SK-N-SH treated with all-trans-retinoic acid at 6 μM for 48 hours (cell line): Measurements from ENCODE around the gene RIIAD1.

ENCODE experiments used
- ATAC-seq: fragments of 200-7000 bp; cut with Tn5 transposase; 3 replicates; pipeline ENCODE4 v1.9.1; 2020; ENCODE audit warnings: mild to moderate bottlenecking, moderate library complexity
- ARNTL ChIP-seq: fragments of 450-650 bp; formaldehyde crosslinking; IDR thresholded peaks from 2 replicates; pipeline ENCODE4 v1.5.0; 2020; ENCODE audit warnings: low read depth, mild to moderate bottlenecking, moderate library complexity, borderline replicate concordance
- BACH2 ChIP-seq: fragments of 250-450 bp; sonication (Bioruptor Pico); IDR thresholded peaks from 2 replicates; pipeline ENCODE4 v1.9.0; 2021; ENCODE audit warnings: mild to moderate bottlenecking, borderline replicate concordance
- CSDC2 ChIP-seq: fragments of 250-450 bp; sonication (Bioruptor Pico); IDR thresholded peaks from 2 replicates; pipeline ENCODE4 v1.5.0; 2020; ENCODE audit warnings: mild to moderate bottlenecking, moderate library complexity
- GLIS3 ChIP-seq: fragments of 250-450 bp; sonication (Bioruptor Pico); IDR thresholded peaks from 2 replicates; pipeline ENCODE4 v1.5.0; 2020; ENCODE audit warnings: mild to moderate bottlenecking, moderate library complexity
- PPARA ChIP-seq: fragments of 250-450 bp; sonication (Bioruptor Pico); IDR thresholded peaks from 2 replicates; pipeline ENCODE4 v1.5.0; 2020; ENCODE audit warnings: mild to moderate bottlenecking, borderline replicate concordance
- SNAI2 ChIP-seq: fragments of 250-450 bp; sonication (Bioruptor Pico); IDR thresholded peaks from 2 replicates; pipeline ENCODE4 v1.5.0; 2020; ENCODE audit warnings: mild to moderate bottlenecking, moderate library complexity
- TCF4 ChIP-seq: fragments of 250-450 bp; sonication (Bioruptor Pico); IDR thresholded peaks from 2 replicates; pipeline ENCODE4 v1.8.0; 2021; ENCODE audit warnings: mild to moderate bottlenecking, moderate library complexity, borderline replicate concordance
- ZC3H10 ChIP-seq: fragments of 250-450 bp; sonication (Bioruptor Pico); IDR thresholded peaks from 2 replicates; pipeline ENCODE4 v1.5.1; 2021; ENCODE audit warnings: mild to moderate bottlenecking, moderate library complexity
- ZFP3 ChIP-seq: fragments of 250-450 bp; sonication (Bioruptor Pico); IDR thresholded peaks from 2 replicates; pipeline ENCODE4 v1.5.0; 2020; ENCODE audit warnings: mild to moderate bottlenecking, moderate library complexity
- ZFP30 ChIP-seq: fragments of 450-650 bp; formaldehyde crosslinking; IDR thresholded peaks from 2 replicates; pipeline ENCODE4 v1.5.0; 2022; ENCODE audit warnings: mild to moderate bottlenecking, moderate library complexity
- ZNF565 ChIP-seq: fragments of 450-650 bp; formaldehyde crosslinking; conservative IDR thresholded peaks from 2 replicates; pipeline ENCODE4 v1.5.0; 2020; ENCODE audit warnings: low read depth, mild to moderate bottlenecking, moderate library complexity
- ZNF70 ChIP-seq: fragments of 450-650 bp; formaldehyde crosslinking; IDR thresholded peaks from 2 replicates; pipeline ENCODE4 v1.5.0; 2020; ENCODE audit warnings: mild to moderate bottlenecking, moderate library complexity
- ZNF8 ChIP-seq: fragments of 450-650 bp; formaldehyde crosslinking; IDR thresholded peaks from 2 replicates; pipeline ENCODE4 v1.5.0; 2020; ENCODE audit warnings: mild to moderate bottlenecking, moderate library complexity
- TF ChIP-seq, protein P1 (sequence below): fragments of 250-450 bp; sonication (Bioruptor Pico); IDR thresholded peaks from 2 replicates; pipeline ENCODE4 v1.8.0; 2020; ENCODE audit warnings: mild to moderate bottlenecking, moderate library complexity, borderline replicate concordance
- TF ChIP-seq, protein P2 (sequence below): fragments of 250-450 bp; sonication (Bioruptor Pico); IDR thresholded peaks from 2 replicates; pipeline ENCODE4 v1.5.1; 2021; ENCODE audit warnings: mild to moderate bottlenecking, moderate library complexity
- TF ChIP-seq, protein P3 (sequence below): fragments of 250-450 bp; sonication (Bioruptor Pico); IDR thresholded peaks from 2 replicates; pipeline ENCODE4 v1.8.0; 2021; ENCODE audit warnings: low read depth, mild to moderate bottlenecking, moderate library complexity, borderline replicate concordance
- TF ChIP-seq, protein P4 (sequence below): fragments of 250-450 bp; sonication (Bioruptor Pico); IDR thresholded peaks from 2 replicates; pipeline ENCODE4 v1.5.0; 2020; ENCODE audit warnings: mild to moderate bottlenecking, moderate library complexity

The RIIAD1 gene

DNA sequence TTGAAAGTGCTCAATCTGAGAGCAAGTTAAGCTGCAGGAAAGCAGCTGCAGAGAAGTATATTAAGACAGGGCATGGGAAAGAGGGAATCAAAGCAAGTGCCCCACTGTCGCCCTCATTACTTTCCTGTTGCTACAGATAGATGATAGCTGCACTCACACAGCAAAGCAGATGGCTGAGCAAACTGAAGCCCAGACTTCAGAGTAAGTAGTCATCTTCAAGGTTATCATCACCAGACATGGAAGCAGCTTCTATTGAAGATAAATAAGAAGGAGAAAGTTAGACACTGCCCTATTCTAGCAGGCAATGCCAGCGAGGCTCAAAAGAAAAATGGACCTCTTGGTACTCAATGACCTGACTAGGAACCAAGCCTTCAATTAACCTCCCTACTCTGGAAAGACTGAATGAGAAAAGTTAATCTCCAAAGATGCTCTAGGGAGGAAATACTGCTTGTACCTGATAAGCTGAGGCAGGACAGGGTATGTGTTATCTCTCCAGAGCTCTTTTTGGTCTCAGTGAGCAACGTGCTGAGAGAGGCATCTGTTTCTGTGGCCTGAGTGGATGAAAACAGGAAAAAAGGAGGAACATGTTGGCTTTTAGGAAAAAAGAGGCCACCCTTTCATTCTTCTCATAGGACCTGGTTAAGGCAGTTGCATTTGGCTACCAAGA is 53.1 kb downstream of the RIIAD1 start:
- no peak for ATAC-seq
- no peak for TF ChIP-seq ZFP3 (CRISPR knock-in tag)

DNA sequence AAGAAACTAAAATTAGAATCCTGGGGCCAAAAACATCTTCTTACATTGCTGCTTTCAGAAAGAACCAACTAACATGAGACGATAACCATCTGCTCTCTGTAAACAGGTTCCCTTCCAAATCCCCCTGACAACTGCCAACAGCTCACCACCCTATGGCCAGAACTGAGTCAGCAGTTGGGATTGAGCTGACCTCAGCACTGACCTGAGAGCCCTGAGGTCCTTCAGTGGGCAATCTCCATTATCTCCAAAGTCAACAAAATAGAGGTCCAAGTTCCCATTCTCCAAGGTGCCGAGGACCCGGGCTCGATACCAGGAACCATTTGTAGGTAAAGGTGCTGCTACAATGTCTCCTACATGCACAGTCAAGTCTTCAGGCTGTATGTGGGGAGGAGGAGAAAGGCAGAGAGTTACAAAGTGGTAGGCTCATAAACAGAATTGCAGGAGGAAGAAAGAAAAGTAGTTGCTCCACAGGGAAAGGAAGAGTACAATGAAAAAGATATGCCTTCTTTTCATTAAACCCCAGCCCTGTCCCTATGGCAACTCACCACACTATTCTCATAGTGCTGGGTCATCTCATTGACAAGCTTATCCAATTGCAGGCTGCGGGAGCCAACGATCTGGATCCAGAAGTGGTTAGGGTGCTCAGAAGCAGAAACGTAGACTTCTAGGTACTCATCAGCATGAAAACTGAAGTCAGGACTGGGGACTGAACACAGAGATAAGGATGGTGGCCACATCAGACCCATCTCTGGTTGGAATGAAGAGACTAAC is 54.8 kb downstream of the RIIAD1 start:
- TF ChIP-seq ZNF565 (CRISPR knock-in tag): no peak
- TF ChIP-seq, protein P1, sequence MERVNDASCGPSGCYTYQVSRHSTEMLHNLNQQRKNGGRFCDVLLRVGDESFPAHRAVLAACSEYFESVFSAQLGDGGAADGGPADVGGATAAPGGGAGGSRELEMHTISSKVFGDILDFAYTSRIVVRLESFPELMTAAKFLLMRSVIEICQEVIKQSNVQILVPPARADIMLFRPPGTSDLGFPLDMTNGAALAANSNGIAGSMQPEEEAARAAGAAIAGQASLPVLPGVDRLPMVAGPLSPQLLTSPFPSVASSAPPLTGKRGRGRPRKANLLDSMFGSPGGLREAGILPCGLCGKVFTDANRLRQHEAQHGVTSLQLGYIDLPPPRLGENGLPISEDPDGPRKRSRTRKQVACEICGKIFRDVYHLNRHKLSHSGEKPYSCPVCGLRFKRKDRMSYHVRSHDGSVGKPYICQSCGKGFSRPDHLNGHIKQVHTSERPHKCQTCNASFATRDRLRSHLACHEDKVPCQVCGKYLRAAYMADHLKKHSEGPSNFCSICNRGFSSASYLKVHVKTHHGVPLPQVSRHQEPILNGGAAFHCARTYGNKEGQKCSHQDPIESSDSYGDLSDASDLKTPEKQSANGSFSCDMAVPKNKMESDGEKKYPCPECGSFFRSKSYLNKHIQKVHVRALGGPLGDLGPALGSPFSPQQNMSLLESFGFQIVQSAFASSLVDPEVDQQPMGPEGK (CRISPR knock-in tag): no peak
- TF ChIP-seq ZC3H10 (CRISPR knock-in tag): no peak
- no peak for TF ChIP-seq ZNF8 (CRISPR knock-in tag)
- TF ChIP-seq TCF4 (CRISPR knock-in tag): no peak
- TF ChIP-seq ARNTL (CRISPR knock-in tag): no peak
- no peak for TF ChIP-seq PPARA (CRISPR knock-in tag)
- TF ChIP-seq SNAI2: no peak
- TF ChIP-seq, protein P2, sequence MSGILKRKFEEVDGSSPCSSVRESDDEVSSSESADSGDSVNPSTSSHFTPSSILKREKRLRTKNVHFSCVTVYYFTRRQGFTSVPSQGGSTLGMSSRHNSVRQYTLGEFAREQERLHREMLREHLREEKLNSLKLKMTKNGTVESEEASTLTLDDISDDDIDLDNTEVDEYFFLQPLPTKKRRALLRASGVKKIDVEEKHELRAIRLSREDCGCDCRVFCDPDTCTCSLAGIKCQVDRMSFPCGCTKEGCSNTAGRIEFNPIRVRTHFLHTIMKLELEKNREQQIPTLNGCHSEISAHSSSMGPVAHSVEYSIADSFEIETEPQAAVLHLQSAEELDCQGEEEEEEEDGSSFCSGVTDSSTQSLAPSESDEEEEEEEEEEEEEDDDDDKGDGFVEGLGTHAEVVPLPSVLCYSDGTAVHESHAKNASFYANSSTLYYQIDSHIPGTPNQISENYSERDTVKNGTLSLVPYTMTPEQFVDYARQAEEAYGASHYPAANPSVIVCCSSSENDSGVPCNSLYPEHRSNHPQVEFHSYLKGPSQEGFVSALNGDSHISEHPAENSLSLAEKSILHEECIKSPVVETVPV (CRISPR knock-in tag): no peak
- no peak for TF ChIP-seq ZNF70 (CRISPR knock-in tag)
- TF ChIP-seq, protein P3, sequence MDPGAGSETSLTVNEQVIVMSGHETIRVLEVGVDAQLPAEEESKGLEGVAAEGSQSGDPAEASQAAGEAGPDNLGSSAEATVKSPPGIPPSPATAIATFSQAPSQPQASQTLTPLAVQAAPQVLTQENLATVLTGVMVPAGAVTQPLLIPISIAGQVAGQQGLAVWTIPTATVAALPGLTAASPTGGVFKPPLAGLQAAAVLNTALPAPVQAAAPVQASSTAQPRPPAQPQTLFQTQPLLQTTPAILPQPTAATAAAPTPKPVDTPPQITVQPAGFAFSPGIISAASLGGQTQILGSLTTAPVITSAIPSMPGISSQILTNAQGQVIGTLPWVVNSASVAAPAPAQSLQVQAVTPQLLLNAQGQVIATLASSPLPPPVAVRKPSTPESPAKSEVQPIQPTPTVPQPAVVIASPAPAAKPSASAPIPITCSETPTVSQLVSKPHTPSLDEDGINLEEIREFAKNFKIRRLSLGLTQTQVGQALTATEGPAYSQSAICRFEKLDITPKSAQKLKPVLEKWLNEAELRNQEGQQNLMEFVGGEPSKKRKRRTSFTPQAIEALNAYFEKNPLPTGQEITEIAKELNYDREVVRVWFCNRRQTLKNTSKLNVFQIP (CRISPR knock-in tag): no peak
- no peak for TF ChIP-seq CSDC2 (CRISPR knock-in tag)
- no peak for TF ChIP-seq GLIS3 (CRISPR knock-in tag)
- no peak for TF ChIP-seq ZFP3 (CRISPR knock-in tag)
- no peak for ATAC-seq

DNA sequence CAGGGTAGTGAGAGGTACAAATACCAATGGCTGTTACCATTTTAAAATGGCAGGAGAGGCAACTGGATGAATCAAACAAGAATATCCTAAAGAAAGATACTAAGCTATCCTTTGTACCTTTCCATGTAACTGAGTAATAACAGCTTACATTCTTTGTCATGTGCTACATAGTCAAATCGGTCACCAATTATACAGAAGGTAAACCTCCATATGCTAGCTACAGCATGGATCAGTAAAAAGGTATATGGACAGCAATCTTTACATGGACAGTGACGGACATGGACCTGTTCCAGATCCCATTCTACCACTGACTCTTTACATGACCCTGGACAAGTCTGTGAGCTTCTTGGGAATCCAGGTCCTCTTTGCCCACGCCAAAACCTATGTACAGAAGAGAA is 55.3 kb downstream of the RIIAD1 start:
- ATAC-seq: no peak
- TF ChIP-seq, protein P4, sequence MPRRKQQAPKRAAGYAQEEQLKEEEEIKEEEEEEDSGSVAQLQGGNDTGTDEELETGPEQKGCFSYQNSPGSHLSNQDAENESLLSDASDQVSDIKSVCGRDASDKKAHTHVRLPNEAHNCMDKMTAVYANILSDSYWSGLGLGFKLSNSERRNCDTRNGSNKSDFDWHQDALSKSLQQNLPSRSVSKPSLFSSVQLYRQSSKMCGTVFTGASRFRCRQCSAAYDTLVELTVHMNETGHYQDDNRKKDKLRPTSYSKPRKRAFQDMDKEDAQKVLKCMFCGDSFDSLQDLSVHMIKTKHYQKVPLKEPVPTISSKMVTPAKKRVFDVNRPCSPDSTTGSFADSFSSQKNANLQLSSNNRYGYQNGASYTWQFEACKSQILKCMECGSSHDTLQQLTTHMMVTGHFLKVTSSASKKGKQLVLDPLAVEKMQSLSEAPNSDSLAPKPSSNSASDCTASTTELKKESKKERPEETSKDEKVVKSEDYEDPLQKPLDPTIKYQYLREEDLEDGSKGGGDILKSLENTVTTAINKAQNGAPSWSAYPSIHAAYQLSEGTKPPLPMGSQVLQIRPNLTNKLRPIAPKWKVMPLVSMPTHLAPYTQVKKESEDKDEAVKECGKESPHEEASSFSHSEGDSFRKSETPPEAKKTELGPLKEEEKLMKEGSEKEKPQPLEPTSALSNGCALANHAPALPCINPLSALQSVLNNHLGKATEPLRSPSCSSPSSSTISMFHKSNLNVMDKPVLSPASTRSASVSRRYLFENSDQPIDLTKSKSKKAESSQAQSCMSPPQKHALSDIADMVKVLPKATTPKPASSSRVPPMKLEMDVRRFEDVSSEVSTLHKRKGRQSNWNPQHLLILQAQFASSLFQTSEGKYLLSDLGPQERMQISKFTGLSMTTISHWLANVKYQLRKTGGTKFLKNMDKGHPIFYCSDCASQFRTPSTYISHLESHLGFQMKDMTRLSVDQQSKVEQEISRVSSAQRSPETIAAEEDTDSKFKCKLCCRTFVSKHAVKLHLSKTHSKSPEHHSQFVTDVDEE: no peak
- TF ChIP-seq GLIS3 (CRISPR knock-in tag): no peak
- TF ChIP-seq, protein P1 (CRISPR knock-in tag): no peak
- TF ChIP-seq ZFP30 (CRISPR knock-in tag): no peak
- TF ChIP-seq SNAI2: no peak
- TF ChIP-seq, protein P3 (CRISPR knock-in tag): no peak
- TF ChIP-seq BACH2 (CRISPR knock-in tag): no peak
- TF ChIP-seq, all 23 proteins: peak for 0
